HepG2 (cell line): ENCODE measurements around the gene CAMTA1. TPM values are rescaled to one million over a fixed set of nuclear protein-coding genes. Genes with fewer than 3 reads are reported as not detected.

Source experiments
- ATAC-seq: fragments of 200-7000 bp; cut with Tn5 transposase; 3 replicates; pipeline ENCODE4 v1.9.1; 2020; ENCODE audit warnings: mild to moderate bottlenecking, moderate library complexity
- BruUV-seq: library from RNA; stranded (reverse); fragments of 400-500 nt; replicated peaks from 2 replicates; lab custom pipeline; 2021; lab: Mats Ljungman, UMichigan
- CTCF ChIA-PET: fragments of 300-600 bp; formaldehyde crosslinking; extraction: SDS; loops from one replicate; lab custom pipeline; 2021; ENCODE audit warnings: low total read pairs, inconsistent platforms, low intra/inter-chr PET ratio; lab: Yijun Ruan, JAX
- POLR2A ChIA-PET: fragments of 350-600 bp; sonication (Branson Sonifier 250); formaldehyde crosslinking; loops from one replicate; lab custom pipeline; 2020; ENCODE audit warnings: antibody characterized with exemption, inconsistent platforms; lab: Yijun Ruan, JAX
- DNase-seq: peaks from one replicate; pipeline ENCODE4 v3.0.0-alpha.2; 2015; ENCODE audit warnings: low spot score
- FAIRE-seq: peaks from 3 replicates; lab custom pipeline; 2011; peaks lifted over from hg19 to GRCh38; lab: Jason Lieb, UNC
- H2AFZ ChIP-seq: one replicate; pipeline ENCODE4 v1.6.1; 2011; ENCODE audit warnings: low read length, inconsistent platforms
- H3K27ac ChIP-seq: fragments of 300-600 bp; 3 replicates; pipeline ENCODE4 v1.8.0; 2011; ENCODE audit warnings: mixed run types, mild to moderate bottlenecking, mixed read lengths, low read length, inconsistent platforms; ENCODE audit not compliant: insufficient read depth; ENCODE audit errors: extremely low read length
- H3K27me3 ChIP-seq, 2 experiments: fragments of 200-600 bp in 1 of 2; 2 replicates in 1 of 2; 3 replicates in 1 of 2; pipeline versions ENCODE4 v1.6.0 to v1.8.0; 2011; ENCODE audit warnings: low read length in 2 of 2, mild to moderate bottlenecking in 2 of 2, moderate library complexity in 2 of 2, inconsistent platforms in 1 of 2; ENCODE audit not compliant: insufficient read depth in 2 of 2, control insufficient read depth in 1 of 2
- H3K36me3 ChIP-seq, 2 experiments: fragments of 200-600 bp in 1 of 2; replicated peaks in 1 of 2; 2 replicates in 1 of 2; 3 replicates in 1 of 2; pipeline versions ENCODE4 v1.5.1 to v1.8.0; 2011; ENCODE audit warnings: low read length in 2 of 2, inconsistent platforms in 1 of 2; ENCODE audit not compliant: insufficient read depth in 2 of 2, control insufficient read depth in 1 of 2
- H3K4me1 ChIP-seq: 2 replicates; pipeline ENCODE4 v1.5.1; 2012; ENCODE audit warnings: low read length, inconsistent platforms; ENCODE audit not compliant: insufficient read depth
- H3K4me2 ChIP-seq: 2 replicates; pipeline ENCODE4 v1.6.0; 2011; ENCODE audit warnings: low read depth, low read length, inconsistent platforms
- H3K4me3 ChIP-seq, 3 experiments: fragments of 200-600 bp in 1 of 3; sonication (generic), shearing (Covaris generic) in 1 of 3; replicated peaks in 1 of 3; 2 replicates each; pipeline ENCODE4 v1.5.1; 2011 to 2016; ENCODE audit warnings: low read length in 3 of 3, inconsistent platforms in 2 of 3, low read depth in 2 of 3, mild to moderate bottlenecking in 2 of 3, control low read depth in 1 of 3, mixed read lengths in 1 of 3; ENCODE audit not compliant: insufficient read depth in 1 of 3
- H3K79me2 ChIP-seq: one replicate; pipeline ENCODE4 v1.6.1; 2011; ENCODE audit warnings: low read length, inconsistent platforms; ENCODE audit not compliant: insufficient read depth
- H3K9ac ChIP-seq: 2 replicates; pipeline ENCODE4 v1.6.0; 2011; ENCODE audit warnings: mild to moderate bottlenecking, low read depth, low read length, inconsistent platforms; ENCODE audit not compliant: insufficient read depth
- H3K9me3 ChIP-seq: 2 replicates; pipeline ENCODE4 v1.5.1; 2012; ENCODE audit warnings: mild to moderate bottlenecking, low read length
- H4K20me1 ChIP-seq: 2 replicates; pipeline ENCODE4 v1.6.0; 2011; ENCODE audit warnings: inconsistent platforms, mild to moderate bottlenecking, low read length, moderate library complexity; ENCODE audit not compliant: insufficient read depth
- PAWR ChIP-seq: sonication (generic); formaldehyde crosslinking; IDR thresholded peaks from 2 replicates; pipeline ENCODE4 v1.4.0; 2020; ENCODE audit warnings: missing genetic modification reagents, mild to moderate bottlenecking, borderline replicate concordance
- WGBS: methylation state at CpG from one replicate; pipeline ENCODE4 v1.1.6; 2017; ENCODE audit warnings: low lambda C conversion rate; 5-methylcytosine and 5-hydroxymethylcytosine counted together
- in situ Hi-C: cut with HindIII; loops from 2 replicates; pipeline ENCODE4 v1.10.0; 2017; ENCODE audit warnings: low pct_unique_long_range_greater_than_20kb; ENCODE audit not compliant: extremely low pct_ligation_motif_present
- intact Hi-C: fragments of 100-400 bp; cut with micrococcal nuclease; formaldehyde crosslinking; loops from one replicate; pipeline ENCODE4 v1.10.0; 2022; ENCODE audit not compliant: unreplicated experiment
- polyA plus RNA-seq, 8 experiments: library from polyadenylated mRNA; depleted of rRNA in 3 of 8; stranded (reverse) in 7 of 8; unstranded in 1 of 8; fragments of >200 nt; fragmentation: Illumina TruSeq in 4 of 8; extraction: Trizol in 4 of 8; gene quantifications; 2 replicates each; pipeline versions ENCODE4 v1.2.1 to v1.2.3, GENCODE V29; 2011 to 2016; ENCODE audit warnings: low read depth in 4 of 8, missing spikeins in 1 of 8, mixed read lengths in 1 of 8; ENCODE audit not compliant: insufficient read depth in 1 of 8
- total RNA-seq, 5 experiments: library from RNA; depleted of rRNA; stranded (reverse); fragments of >200 nt; fragmentation: Illumina TruSeq; extraction: Trizol; gene quantifications; 2 replicates each; pipeline ENCODE4 v1.2.3, GENCODE V29; 2016; ENCODE audit warnings: low read depth in 1 of 5
- TF ChIP-seq, protein P1 (sequence below): sonication (generic); formaldehyde crosslinking; IDR thresholded peaks from 2 replicates; pipeline ENCODE4 v1.4.0; 2020; ENCODE audit warnings: missing genetic modification reagents
- TF ChIP-seq, protein P2 (sequence below): IDR thresholded peaks from 2 replicates; pipeline ENCODE4 v1.6.1; 2012; ENCODE audit warnings: low read length, improper control_type of control experiment

Gene CAMTA1
- total and polyA plus RNA-seq, 2 of the 13 experiments (the other 11 are each of a cell fraction or from before 2014, with no cell fraction given), result 25.0 to 36.4 TPM

GRCh38 chr1:7151978-7152377 lies 366.7 kb downstream of the CAMTA1 start:
- FAIRE-seq (no peak), DNase-seq (no peak), ATAC-seq (no peak)
- Histone ChIP-seq H3K4me1 (peaks cover 10% of the 10 kb centered on the region), H3K27ac (no peak overlapping the region), H3K4me2 (no peak overlapping the region), H3K9ac (no peak overlapping the region), H3K27me3 (peaks cover 2 to 10% of the 10 kb centered on the region in 2 experiments; a peak in 3 of 5 replicates), H3K4me3 (no peak overlapping the region), H3K36me3 (no peaks in the 10 kb centered on the region), H4K20me1 (no peaks in the 10 kb centered on the region), H3K9me3 (no peaks in the 10 kb centered on the region), H3K79me2 (no peaks in the 10 kb centered on the region), H2AFZ (no peak overlapping the region)
- POLR2A ChIA-PET, result no interaction called here
- CTCF ChIA-PET, result no interaction called here
- BruUV-seq, result no TSS peak
- TF ChIP-seq, protein P1, sequence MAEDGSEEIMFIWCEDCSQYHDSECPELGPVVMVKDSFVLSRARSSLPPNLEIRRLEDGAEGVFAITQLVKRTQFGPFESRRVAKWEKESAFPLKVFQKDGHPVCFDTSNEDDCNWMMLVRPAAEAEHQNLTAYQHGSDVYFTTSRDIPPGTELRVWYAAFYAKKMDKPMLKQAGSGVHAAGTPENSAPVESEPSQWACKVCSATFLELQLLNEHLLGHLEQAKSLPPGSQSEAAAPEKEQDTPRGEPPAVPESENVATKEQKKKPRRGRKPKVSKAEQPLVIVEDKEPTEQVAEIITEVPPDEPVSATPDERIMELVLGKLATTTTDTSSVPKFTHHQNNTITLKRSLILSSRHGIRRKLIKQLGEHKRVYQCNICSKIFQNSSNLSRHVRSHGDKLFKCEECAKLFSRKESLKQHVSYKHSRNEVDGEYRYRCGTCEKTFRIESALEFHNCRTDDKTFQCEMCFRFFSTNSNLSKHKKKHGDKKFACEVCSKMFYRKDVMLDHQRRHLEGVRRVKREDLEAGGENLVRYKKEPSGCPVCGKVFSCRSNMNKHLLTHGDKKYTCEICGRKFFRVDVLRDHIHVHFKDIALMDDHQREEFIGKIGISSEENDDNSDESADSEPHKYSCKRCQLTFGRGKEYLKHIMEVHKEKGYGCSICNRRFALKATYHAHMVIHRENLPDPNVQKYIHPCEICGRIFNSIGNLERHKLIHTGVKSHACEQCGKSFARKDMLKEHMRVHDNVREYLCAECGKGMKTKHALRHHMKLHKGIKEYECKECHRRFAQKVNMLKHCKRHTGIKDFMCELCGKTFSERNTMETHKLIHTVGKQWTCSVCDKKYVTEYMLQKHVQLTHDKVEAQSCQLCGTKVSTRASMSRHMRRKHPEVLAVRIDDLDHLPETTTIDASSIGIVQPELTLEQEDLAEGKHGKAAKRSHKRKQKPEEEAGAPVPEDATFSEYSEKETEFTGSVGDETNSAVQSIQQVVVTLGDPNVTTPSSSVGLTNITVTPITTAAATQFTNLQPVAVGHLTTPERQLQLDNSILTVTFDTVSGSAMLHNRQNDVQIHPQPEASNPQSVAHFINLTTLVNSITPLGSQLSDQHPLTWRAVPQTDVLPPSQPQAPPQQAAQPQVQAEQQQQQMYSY (CRISPR knock-in tag), result no peak
- in situ Hi-C loops, result no loop called here
- 49% methylated on average over 7 of the region's 7 CpGs for WGBS
- intact Hi-C loops, result no loop called here

DNA sequence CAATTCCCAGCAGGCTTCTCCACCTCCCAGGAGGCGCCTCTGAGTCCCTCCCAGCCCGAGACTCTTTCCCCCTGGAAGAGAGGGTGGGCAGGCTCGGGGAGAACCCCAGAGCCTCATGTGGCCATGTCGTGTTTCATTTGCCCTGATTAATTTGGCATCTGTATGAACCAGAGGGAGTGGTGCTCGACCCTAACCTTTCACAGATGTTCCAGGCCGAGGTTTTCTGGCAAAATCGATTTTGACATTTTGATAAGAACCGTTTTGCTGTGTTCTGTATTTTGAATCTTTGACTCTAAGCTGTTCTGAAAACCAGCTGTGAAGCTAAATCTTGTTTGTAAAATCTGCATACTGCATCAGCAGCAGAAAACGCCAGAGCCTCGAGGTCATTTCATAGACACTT lies 367.4 kb downstream of the CAMTA1 start:
- FAIRE-seq, result no peak

More for the DNA sequence above, 367.4 kb downstream of the CAMTA1 start:
- POLR2A ChIA-PET, result no interaction called here
- in situ Hi-C loops, result no loop called here
- H3K4me1 ChIP-seq, result peaks cover 10% of the 10 kb centered on the region
- no peak for TF ChIP-seq PAWR (CRISPR knock-in tag)
- TF ChIP-seq, protein P2, sequence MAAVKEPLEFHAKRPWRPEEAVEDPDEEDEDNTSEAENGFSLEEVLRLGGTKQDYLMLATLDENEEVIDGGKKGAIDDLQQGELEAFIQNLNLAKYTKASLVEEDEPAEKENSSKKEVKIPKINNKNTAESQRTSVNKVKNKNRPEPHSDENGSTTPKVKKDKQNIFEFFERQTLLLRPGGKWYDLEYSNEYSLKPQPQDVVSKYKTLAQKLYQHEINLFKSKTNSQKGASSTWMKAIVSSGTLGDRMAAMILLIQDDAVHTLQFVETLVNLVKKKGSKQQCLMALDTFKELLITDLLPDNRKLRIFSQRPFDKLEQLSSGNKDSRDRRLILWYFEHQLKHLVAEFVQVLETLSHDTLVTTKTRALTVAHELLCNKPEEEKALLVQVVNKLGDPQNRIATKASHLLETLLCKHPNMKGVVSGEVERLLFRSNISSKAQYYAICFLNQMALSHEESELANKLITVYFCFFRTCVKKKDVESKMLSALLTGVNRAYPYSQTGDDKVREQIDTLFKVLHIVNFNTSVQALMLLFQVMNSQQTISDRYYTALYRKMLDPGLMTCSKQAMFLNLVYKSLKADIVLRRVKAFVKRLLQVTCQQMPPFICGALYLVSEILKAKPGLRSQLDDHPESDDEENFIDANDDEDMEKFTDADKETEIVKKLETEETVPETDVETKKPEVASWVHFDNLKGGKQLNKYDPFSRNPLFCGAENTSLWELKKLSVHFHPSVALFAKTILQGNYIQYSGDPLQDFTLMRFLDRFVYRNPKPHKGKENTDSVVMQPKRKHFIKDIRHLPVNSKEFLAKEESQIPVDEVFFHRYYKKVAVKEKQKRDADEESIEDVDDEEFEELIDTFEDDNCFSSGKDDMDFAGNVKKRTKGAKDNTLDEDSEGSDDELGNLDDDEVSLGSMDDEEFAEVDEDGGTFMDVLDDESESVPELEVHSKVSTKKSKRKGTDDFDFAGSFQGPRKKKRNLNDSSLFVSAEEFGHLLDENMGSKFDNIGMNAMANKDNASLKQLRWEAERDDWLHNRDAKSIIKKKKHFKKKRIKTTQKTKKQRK, result no peak
- TF ChIP-seq, all 625 proteins: peak for 0
- H3K27ac ChIP-seq, result no peak overlapping the region
- 11% methylated on average over 10 of the region's 10 CpGs for WGBS
- intact Hi-C loops, result no loop called here
- H3K9ac ChIP-seq, result no peak overlapping the region
- DNase-seq (no peak), ATAC-seq (no peak)
- no peak overlapping the region for H3K4me2 ChIP-seq
- CTCF ChIA-PET, result no interaction called here
- no peaks in the 10 kb centered on the region for H3K36me3 ChIP-seq
- no peaks in the 10 kb centered on the region for H3K9me3 ChIP-seq
- BruUV-seq, result no TSS peak
- peaks cover 2 to 10% of the 10 kb centered on the region in 2 experiments; a peak in 3 of 5 replicates for H3K27me3 ChIP-seq
- no peak overlapping the region for H3K4me3 ChIP-seq
- no peaks in the 10 kb centered on the region for H4K20me1 ChIP-seq
- H2AFZ ChIP-seq, result no peak overlapping the region
- no peaks in the 10 kb centered on the region for H3K79me2 ChIP-seq
